ENCODE results near the gene DOCK9.

GRCh38 chr13:98875146-98875729 is 102.6 kb downstream of the DOCK9 start:
- no peak for TF ChIP-seq CTCF (IDR thresholded peaks at IDR 0.05; ENCODE audit: poor library complexity)
- TF ChIP-seq EZH2phosphoT487 (IDR thresholded peaks at IDR 0.05; ENCODE audit: low read depth, severe bottlenecking, unreplicated experiment): no peak

Measured in hepatocyte (in vitro differentiated cells).